Measurements from ENCODE around the gene CD44.

The CD44 gene

GRCh38 chr11:35185696-35186095 lies 46.7 kb downstream of the CD44 start:
- H3K9me3 ChIP-seq (ENCODE audit: low read length): no peaks in the 10 kb centered on the region
- H3K27me3 ChIP-seq (ENCODE audit: insufficient read depth, low read length): no peaks in the 10 kb centered on the region
- no peak overlapping the region for H3K4me3 ChIP-seq (ENCODE audit: low read length)
- H3K4me1 ChIP-seq (ENCODE audit: insufficient read depth, low read length): peaks cover 2% of the 10 kb centered on the region
- H2AFZ ChIP-seq (ENCODE audit: low read depth, low read length): no peak overlapping the region
- H3K36me3 ChIP-seq (ENCODE audit: insufficient read depth, low read length): no peaks in the 10 kb centered on the region

DNA sequence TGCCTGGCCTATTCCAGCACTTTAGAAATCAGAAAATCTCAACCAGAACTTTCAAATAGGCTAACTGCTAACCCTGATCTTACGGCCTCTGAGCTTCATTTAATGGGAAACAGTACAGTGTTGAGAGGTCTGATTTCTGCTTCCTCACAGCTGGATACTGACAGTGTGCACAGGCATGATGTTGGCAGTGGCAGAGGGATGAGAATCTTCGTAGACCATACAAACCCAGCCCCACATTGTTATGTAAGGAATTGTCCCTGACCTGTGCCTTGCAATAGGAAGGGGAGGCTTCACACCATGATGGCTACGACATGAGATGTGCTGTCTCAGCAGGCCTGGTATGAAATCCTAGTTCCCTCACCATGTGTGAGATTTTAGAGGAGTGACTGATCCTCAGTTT lies 49.0 kb downstream of the CD44 start:
- Histone ChIP-seq H3K27me3 (ENCODE audit: insufficient read depth, low read length) (no peaks in the 10 kb centered on the region), H3K4me1 (ENCODE audit: insufficient read depth, low read length) (peaks cover 9% of the 10 kb centered on the region), H3K36me3 (ENCODE audit: insufficient read depth, low read length) (no peaks in the 10 kb centered on the region), H2AFZ (ENCODE audit: low read depth, low read length) (no peak overlapping the region), H3K9me3 (ENCODE audit: low read length) (no peaks in the 10 kb centered on the region), H3K4me3 (ENCODE audit: low read length) (no peak overlapping the region)

- H3K36me3 ChIP-seq (ENCODE audit: insufficient read depth, low read length): no peaks in the 10 kb centered on the region
- H3K4me1 ChIP-seq (ENCODE audit: insufficient read depth, low read length): peaks cover 9% of the 10 kb centered on the region
- H3K27me3 ChIP-seq (ENCODE audit: insufficient read depth, low read length): no peaks in the 10 kb centered on the region
- no peak overlapping the region for H3K4me3 ChIP-seq (ENCODE audit: low read length)
- H2AFZ ChIP-seq (ENCODE audit: low read depth, low read length): no peak overlapping the region
- H3K9me3 ChIP-seq (ENCODE audit: low read length): no peaks in the 10 kb centered on the region
Measured at GRCh38 chr11:35190804-35191348, 51.9 kb downstream of the CD44 start.

GRCh38 chr11:35192347-35192746 lies 53.4 kb downstream of the CD44 start:
- Histone ChIP-seq H3K4me3 (ENCODE audit: low read length) (no peak overlapping the region), H2AFZ (ENCODE audit: low read depth, low read length) (no peak overlapping the region), H3K36me3 (ENCODE audit: insufficient read depth, low read length) (no peaks in the 10 kb centered on the region)

GRCh38 chr11:35193767-35194166 lies 54.8 kb downstream of the CD44 start:
- Histone ChIP-seq H3K27me3 (ENCODE audit: insufficient read depth, low read length) (no peaks in the 10 kb centered on the region), H3K36me3 (ENCODE audit: insufficient read depth, low read length) (no peaks in the 10 kb centered on the region), H3K4me3 (ENCODE audit: low read length) (no peak overlapping the region), H3K4me1 (ENCODE audit: insufficient read depth, low read length) (peaks cover 9% of the 10 kb centered on the region), H2AFZ (ENCODE audit: low read depth, low read length) (no peak overlapping the region), H3K9me3 (ENCODE audit: low read length) (no peaks in the 10 kb centered on the region)

More at GRCh38 chr11:35192347-35192746, 53.4 kb downstream of the CD44 start:
- peaks cover 9% of the 10 kb centered on the region for H3K4me1 ChIP-seq (ENCODE audit: insufficient read depth, low read length)
- no peaks in the 10 kb centered on the region for H3K27me3 ChIP-seq (ENCODE audit: insufficient read depth, low read length)
- no peaks in the 10 kb centered on the region for H3K9me3 ChIP-seq (ENCODE audit: low read length)

- H3K9me3 ChIP-seq (ENCODE audit: low read length): no peaks in the 10 kb centered on the region
- peaks cover 6% of the 10 kb centered on the region for H3K4me1 ChIP-seq (ENCODE audit: insufficient read depth, low read length)
- H3K36me3 ChIP-seq (ENCODE audit: insufficient read depth, low read length): no peaks in the 10 kb centered on the region
- no peaks in the 10 kb centered on the region for H3K27me3 ChIP-seq (ENCODE audit: insufficient read depth, low read length)
- no peak overlapping the region for H3K4me3 ChIP-seq (ENCODE audit: low read length)
- no peak overlapping the region for H2AFZ ChIP-seq (ENCODE audit: low read depth, low read length)
Measured at GRCh38 chr11:35197292-35197691, 58.3 kb downstream of the CD44 start.

DNA sequence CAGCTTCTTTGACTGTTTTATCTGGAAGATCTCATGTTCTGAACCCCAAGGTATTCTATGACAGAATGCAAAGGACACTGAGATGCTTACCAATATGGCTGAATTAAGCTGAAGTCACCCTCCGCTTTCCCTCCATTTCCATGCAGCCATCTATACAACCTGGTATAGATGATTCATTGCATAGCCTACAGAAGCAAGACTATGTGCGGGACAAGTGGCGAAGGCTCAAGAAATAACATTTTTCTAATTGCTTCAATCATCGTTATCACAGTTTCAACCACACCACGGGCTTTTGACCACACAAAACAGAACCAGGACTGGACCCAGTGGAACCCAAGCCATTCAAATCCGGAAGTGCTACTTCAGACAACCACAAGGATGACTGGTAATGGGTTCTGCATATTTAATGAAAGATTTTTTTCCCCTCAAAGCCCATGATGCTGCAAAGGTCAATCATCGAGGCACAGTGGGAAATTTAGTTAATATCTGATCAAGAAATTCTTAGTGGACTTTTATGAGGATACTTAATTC lies 61.9 kb downstream of the CD44 start:
- H3K36me3 ChIP-seq (ENCODE audit: insufficient read depth, low read length): no peaks in the 10 kb centered on the region
- peaks cover 6% of the 10 kb centered on the region for H3K4me1 ChIP-seq (ENCODE audit: insufficient read depth, low read length)
- H3K9me3 ChIP-seq (ENCODE audit: low read length): no peaks in the 10 kb centered on the region
- H3K4me3 ChIP-seq (ENCODE audit: low read length): no peak overlapping the region
- no peak overlapping the region for H2AFZ ChIP-seq (ENCODE audit: low read depth, low read length)
- no peaks in the 10 kb centered on the region for H3K27me3 ChIP-seq (ENCODE audit: insufficient read depth, low read length)

- Histone ChIP-seq H3K36me3 (ENCODE audit: insufficient read depth, low read length) (no peaks in the 10 kb centered on the region), H2AFZ (ENCODE audit: low read depth, low read length) (no peak overlapping the region), H3K4me3 (ENCODE audit: low read length) (no peak overlapping the region), H3K9me3 (ENCODE audit: low read length) (no peaks in the 10 kb centered on the region), H3K27me3 (ENCODE audit: insufficient read depth, low read length) (no peaks in the 10 kb centered on the region), H3K4me1 (ENCODE audit: insufficient read depth, low read length) (peaks cover 8% of the 10 kb centered on the region)
Measured at GRCh38 chr11:35204614-35205013, 65.6 kb downstream of the CD44 start.

DNA sequence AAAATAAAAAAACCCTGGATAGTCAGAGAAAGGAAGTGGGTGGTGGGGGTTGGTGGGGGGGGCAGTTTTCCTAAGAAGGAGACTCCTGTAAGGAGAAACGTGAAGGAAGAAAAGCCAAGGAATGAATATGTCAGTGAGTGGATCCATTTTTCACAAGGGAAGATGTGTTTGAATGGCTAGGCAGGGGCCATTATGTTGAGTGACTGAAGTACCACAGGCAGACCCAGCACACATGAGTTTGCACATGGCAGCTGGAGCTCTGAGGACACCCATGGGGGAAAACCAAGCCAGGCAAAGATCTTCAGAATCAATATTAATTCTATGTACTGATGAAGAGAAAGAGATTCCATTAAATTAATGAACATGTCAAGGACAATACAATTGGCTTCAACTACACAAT lies 67.6 kb downstream of the CD44 start:
- H3K36me3 ChIP-seq (ENCODE audit: insufficient read depth, low read length): no peaks in the 10 kb centered on the region
- H2AFZ ChIP-seq (ENCODE audit: low read depth, low read length): no peak overlapping the region
- no peaks in the 10 kb centered on the region for H3K27me3 ChIP-seq (ENCODE audit: insufficient read depth, low read length)
- no peaks in the 10 kb centered on the region for H3K9me3 ChIP-seq (ENCODE audit: low read length)
- no peak overlapping the region for H3K4me3 ChIP-seq (ENCODE audit: low read length)
- H3K4me1 ChIP-seq (ENCODE audit: insufficient read depth, low read length): peaks cover 8% of the 10 kb centered on the region

DNA sequence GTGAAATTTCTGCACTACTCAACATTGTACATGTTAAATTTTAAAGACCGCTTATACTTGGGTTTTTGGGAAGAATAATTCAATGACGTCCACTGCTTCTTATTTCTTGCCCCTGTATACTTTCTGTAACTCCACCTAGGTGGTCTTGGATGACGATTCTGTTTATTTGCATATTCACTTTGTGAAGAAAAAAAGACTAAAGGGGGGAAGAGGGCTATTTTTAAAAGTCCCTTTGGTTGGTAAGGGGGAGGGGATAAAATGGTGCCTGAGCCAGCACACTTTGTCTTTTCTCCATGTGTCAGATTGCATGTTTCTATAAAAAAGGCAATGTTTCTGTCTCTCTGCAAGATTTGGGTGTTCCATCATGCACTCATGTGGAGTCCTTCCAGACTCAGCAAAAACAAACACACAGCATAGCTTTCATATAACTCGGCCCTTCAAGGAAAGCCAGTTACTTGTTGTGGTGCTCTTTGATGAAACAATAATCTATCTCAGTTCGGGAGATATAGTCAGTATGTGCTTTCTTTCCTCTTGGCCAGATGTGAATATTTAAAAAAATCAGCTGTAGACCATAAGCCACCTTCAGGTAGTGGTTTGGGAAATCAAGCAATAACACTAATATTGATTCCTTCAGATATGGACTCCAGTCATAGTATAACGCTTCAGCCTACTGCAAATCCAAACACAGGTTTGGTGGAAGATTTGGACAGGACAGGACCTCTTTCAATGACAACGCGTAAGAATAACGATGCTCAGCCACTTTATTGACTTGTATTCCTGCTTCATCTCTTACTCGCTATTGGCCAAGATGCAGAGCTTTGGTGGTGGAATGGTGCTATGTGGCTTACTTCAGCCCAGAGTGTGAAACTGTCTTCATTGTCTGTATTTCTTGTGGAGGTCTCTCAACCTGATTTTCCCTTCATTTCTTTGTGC lies 68.8 kb downstream of the CD44 start:
- Histone ChIP-seq H3K27me3 (ENCODE audit: insufficient read depth, low read length) (no peaks in the 10 kb centered on the region), H3K4me1 (ENCODE audit: insufficient read depth, low read length) (peaks cover 8% of the 10 kb centered on the region), H3K36me3 (ENCODE audit: insufficient read depth, low read length) (no peaks in the 10 kb centered on the region), H3K4me3 (ENCODE audit: low read length) (no peak overlapping the region), H3K9me3 (ENCODE audit: low read length) (no peaks in the 10 kb centered on the region), H2AFZ (ENCODE audit: low read depth, low read length) (no peak overlapping the region)

DNA sequence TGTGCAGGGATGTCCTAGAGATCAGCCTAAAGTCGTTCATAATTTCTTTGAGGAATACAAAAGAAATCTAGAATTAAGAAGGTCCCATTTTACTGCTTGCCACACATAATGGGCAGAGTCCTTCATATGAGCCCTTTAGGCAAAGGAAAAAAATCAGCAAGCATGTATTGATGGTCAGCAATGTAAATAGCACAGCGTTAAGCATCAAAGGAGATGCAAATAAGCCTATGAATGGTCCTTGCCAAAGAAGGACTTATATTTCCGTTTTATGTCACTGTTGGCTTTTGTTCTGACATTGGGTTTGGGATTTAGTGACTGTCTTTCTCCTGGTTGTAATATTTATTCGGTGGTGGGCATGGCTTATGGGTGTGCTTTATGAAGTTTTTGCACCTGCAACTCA lies 69.8 kb downstream of the CD44 start:
- no peaks in the 10 kb centered on the region for H3K9me3 ChIP-seq (ENCODE audit: low read length)
- H3K36me3 ChIP-seq (ENCODE audit: insufficient read depth, low read length): no peaks in the 10 kb centered on the region
- no peak overlapping the region for H2AFZ ChIP-seq (ENCODE audit: low read depth, low read length)
- H3K27me3 ChIP-seq (ENCODE audit: insufficient read depth, low read length): no peaks in the 10 kb centered on the region
- peaks cover 8% of the 10 kb centered on the region for H3K4me1 ChIP-seq (ENCODE audit: insufficient read depth, low read length)
- no peak overlapping the region for H3K4me3 ChIP-seq (ENCODE audit: low read length)

DNA sequence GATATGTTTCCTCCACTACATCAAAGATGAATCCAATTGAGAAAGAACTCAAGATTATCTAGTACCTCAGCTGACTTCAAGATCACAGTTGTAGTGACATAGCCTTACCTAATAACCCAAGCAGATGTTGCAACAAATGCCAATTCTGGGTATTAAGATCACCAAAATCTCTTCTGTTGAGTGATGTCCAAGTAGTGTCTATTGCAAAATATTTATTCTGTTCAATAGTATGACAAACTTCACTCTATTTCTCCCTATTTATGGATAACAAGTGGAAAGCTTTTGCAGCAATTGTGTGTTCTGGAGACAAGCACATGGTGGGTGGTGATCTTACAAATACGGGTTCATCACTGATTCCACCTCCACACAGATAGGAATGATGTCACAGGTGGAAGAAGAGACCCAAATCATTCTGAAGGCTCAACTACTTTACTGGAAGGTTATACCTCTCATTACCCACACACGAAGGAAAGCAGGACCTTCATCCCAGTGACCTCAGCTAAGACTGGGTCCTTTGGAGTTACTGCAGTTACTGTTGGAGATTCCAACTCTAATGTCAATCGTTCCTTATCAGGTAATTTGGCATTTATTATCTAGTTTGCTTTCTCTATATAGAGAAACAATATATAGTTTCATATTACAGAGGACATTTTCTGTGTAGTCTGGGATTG lies 72.0 kb downstream of the CD44 start:
- Histone ChIP-seq H3K4me3 (ENCODE audit: low read length) (no peak overlapping the region), H2AFZ (ENCODE audit: low read depth, low read length) (no peak overlapping the region), H3K9me3 (ENCODE audit: low read length) (no peaks in the 10 kb centered on the region), H3K4me1 (ENCODE audit: insufficient read depth, low read length) (peaks cover under 1% of the 10 kb centered on the region), H3K36me3 (ENCODE audit: insufficient read depth, low read length) (no peaks in the 10 kb centered on the region), H3K27me3 (ENCODE audit: insufficient read depth, low read length) (no peaks in the 10 kb centered on the region)

DNA sequence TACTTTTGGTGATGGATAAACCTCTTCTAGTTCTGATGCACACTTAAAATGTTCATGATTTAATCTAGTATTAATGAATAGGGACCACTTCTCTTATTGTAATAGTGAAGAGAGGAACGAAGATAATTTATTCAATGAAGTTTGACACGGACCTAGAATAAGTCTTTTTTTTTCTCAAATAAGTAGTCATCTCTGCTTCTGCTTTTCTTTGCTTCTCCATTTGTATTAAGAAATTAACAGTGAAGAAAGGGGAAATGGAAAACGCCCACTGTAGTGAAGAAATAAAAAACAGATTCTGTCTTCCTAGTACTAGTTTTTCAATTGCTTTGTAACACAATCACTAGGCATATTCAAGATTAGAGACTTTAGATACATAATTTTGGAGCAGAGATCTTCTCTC lies 73.0 kb downstream of the CD44 start:
- H3K9me3 ChIP-seq (ENCODE audit: low read length): no peaks in the 10 kb centered on the region
- H3K27me3 ChIP-seq (ENCODE audit: insufficient read depth, low read length): no peaks in the 10 kb centered on the region
- no peaks in the 10 kb centered on the region for H3K36me3 ChIP-seq (ENCODE audit: insufficient read depth, low read length)
- no peak overlapping the region for H3K4me3 ChIP-seq (ENCODE audit: low read length)
- H2AFZ ChIP-seq (ENCODE audit: low read depth, low read length): no peak overlapping the region
- no peaks in the 10 kb centered on the region for H3K4me1 ChIP-seq (ENCODE audit: insufficient read depth, low read length)
